BLaER1 treated with 17β-estradiol and CSF1 and Interleukin-3, amounts not matched to agents 10 nM and 100 nM (cell line): ENCODE results near the gene TAMM41.
A peak's percentile ranks its signal among the peaks of the same experiment; 100 is the strongest.

Experiments used
- H3K27ac ChIP-seq, 11 experiments: shearing (Covaris generic); formaldehyde crosslinking; 2 replicates each; pipeline ENCODE4 v1.8.1; 2022
- H3K27me3 ChIP-seq, 11 experiments: shearing (Covaris generic); formaldehyde crosslinking; 2 replicates each; pipeline ENCODE4 v1.8.1; 2022
- H3K36me3 ChIP-seq, 11 experiments: shearing (Covaris generic); formaldehyde crosslinking; 2 replicates each; pipeline ENCODE4 v1.8.1; 2022
- H3K4me1 ChIP-seq, 10 experiments: shearing (Covaris generic); formaldehyde crosslinking; 2 replicates each; pipeline ENCODE4 v1.8.1; 2022
- H3K4me2 ChIP-seq, 11 experiments: shearing (Covaris generic); formaldehyde crosslinking; 2 replicates each; pipeline ENCODE4 v1.8.1; 2022
- H3K4me3 ChIP-seq, 10 experiments: shearing (Covaris generic); formaldehyde crosslinking; 2 replicates each; pipeline ENCODE4 v1.8.1; 2022
- H3K9ac ChIP-seq, 11 experiments: shearing (Covaris generic); formaldehyde crosslinking; 2 replicates each; pipeline ENCODE4 v1.8.1; 2022
- H3K9me3 ChIP-seq, 11 experiments: shearing (Covaris generic); formaldehyde crosslinking; replicated peaks in 1 of 11; 2 replicates each; pipeline ENCODE4 v1.8.1; 2022
- H4K20me1 ChIP-seq, 11 experiments: shearing (Covaris generic); formaldehyde crosslinking; 2 replicates each; pipeline ENCODE4 v1.8.1; 2022
- Cebpa-rat ChIP-seq, 11 experiments: shearing (Covaris generic); IDR thresholded peaks; 2 replicates each; pipeline ENCODE4 v1.8.1; 2022

TAMM41 gene

GRCh38 chr3:11803977-11804892 is 42.5 kb downstream of the TAMM41 start:
- Histone ChIP-seq H3K4me3 (no peak overlapping the region), H3K9ac (no peak overlapping the region), H3K27ac (no peak overlapping the region), H3K36me3 (peaks cover 62 to 100% (median 86%) of the 10 kb centered on the region in 11 experiments), H3K4me2 (no peak overlapping the region), H3K4me1 (no peaks in the 10 kb centered on the region), H3K9me3 (peaks cover 0 to 14% (median 8%) of the 10 kb centered on the region in 11 experiments; a peak in 13 of 22 replicates), H3K27me3 (no peaks in the 10 kb centered on the region), H4K20me1 (no peaks in the 10 kb centered on the region)
- no peak for TF ChIP-seq Cebpa-rat (IDR thresholded peaks at IDR 0.05)

DNA sequence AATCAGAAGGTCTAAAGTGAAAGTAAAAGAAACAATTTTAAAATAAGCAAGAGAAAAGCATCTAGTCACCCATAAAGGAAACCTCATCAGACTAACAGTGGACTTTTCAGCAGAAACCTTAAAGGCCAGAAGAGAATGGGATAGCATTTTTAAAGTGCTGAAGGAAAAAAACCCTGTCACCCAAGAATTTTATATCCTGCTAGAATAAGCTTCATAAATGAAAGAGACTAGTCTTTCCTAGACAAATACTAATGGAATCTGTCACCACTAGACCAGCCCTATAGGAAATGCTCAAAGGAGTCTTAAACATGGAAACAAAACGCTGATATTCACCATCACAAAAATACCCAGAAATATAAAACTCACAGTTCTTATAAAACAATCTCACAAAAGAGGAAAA is 46.9 kb downstream of the TAMM41 start:
- Histone ChIP-seq H3K36me3 (peaks cover 72 to 100% (median 85%) of the 10 kb centered on the region in 11 experiments), H3K4me2 (no peak overlapping the region), H3K9me3 (peaks cover 8 to 29% (median 21%) of the 10 kb centered on the region in 11 experiments; a peak in 21 of 22 replicates), H3K4me1 (no peaks in the 10 kb centered on the region), H4K20me1 (no peaks in the 10 kb centered on the region), H3K27ac (no peak overlapping the region), H3K9ac (no peak overlapping the region), H3K27me3 (no peaks in the 10 kb centered on the region), H3K4me3 (no peak overlapping the region)
- TF ChIP-seq Cebpa-rat (IDR thresholded peaks at IDR 0.05) = no peak

DNA sequence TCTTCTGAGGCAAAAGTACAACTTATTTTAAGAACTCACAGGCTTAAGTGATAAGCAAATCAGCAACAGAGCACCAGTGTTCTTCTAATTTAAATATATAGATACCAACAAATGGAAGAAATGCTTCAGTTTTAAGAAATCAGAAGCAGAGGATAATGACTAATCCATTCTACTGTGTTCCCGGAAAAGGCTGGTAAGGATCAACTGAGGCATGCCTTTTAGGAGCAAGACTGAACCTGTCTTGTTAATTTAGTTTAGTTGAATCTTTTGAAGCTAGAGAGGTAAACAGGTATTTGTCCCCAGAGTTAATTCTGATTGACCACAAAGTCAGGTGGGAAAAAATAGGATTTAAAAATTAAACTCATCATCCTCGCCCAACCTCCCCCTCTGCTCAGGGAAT is 51.8 kb downstream of the TAMM41 start:
- H4K20me1 ChIP-seq = 0 out of 22 replicates have a peak, but pooled peaks cover 0 to 7% (median 0%) of the 10 kb centered on the region in 11 experiments
- H3K4me3 ChIP-seq = no peak overlapping the region
- no peak overlapping the region for H3K9ac ChIP-seq
- peaks cover 72 to 100% (median 94%) of the 10 kb centered on the region in 11 experiments for H3K36me3 ChIP-seq
- H3K4me2 ChIP-seq = no peak overlapping the region
- no peak for TF ChIP-seq Cebpa-rat (IDR thresholded peaks at IDR 0.05)
- no peak overlapping the region for H3K27ac ChIP-seq
- H3K4me1 ChIP-seq = no peaks in the 10 kb centered on the region
- peaks cover 0 to 21% (median 14%) of the 10 kb centered on the region in 11 experiments; a peak in 19 of 22 replicates for H3K9me3 ChIP-seq
- no peaks in the 10 kb centered on the region for H3K27me3 ChIP-seq

GRCh38 chr3:11791339-11792200 is 55.1 kb downstream of the TAMM41 start:
- Histone ChIP-seq H3K9me3 (0 out of 22 replicates have a peak, but pooled peaks cover 0 to 8% (median 0%) of the 10 kb centered on the region in 11 experiments), H3K27me3 (no peaks in the 10 kb centered on the region), H3K4me2 (no peak overlapping the region), H3K27ac (no peak overlapping the region), H3K36me3 (peaks cover 72 to 100% (median 95%) of the 10 kb centered on the region in 11 experiments), H3K4me1 (no peaks in the 10 kb centered on the region), H4K20me1 (peaks cover 0 to 7% (median 0%) of the 10 kb centered on the region in 11 experiments; a peak in 1 of 22 replicates), H3K4me3 (no peak overlapping the region), H3K9ac (no peak overlapping the region)
- no peak for TF ChIP-seq Cebpa-rat (IDR thresholded peaks at IDR 0.05)

- TF ChIP-seq Cebpa-rat (IDR thresholded peaks at IDR 0.05) = no peak
These were observed 57.3 kb downstream of the TAMM41 start for GRCh38 chr3:11789412-11789811.

DNA sequence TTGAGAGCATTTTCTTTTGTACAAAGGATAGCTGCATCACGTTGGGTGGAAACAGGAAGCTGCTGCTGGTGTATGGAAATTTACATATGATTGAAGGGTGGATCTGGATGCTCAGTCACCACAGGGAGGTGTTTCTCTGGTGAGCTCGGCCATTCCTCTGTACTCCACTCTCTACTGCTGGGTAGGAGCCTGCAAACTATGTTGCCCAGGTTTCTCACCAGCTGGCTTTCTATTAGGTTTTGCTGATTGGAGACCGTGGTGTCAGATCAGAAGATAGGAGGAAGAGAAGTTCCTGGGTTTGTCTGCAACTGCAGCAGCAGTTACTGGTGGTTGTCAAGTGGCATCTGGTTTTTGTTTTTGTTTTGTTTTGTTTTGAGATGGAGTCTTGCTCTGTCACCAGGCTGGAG is 61.7 kb downstream of the TAMM41 start:
- no peak for TF ChIP-seq Cebpa-rat (IDR thresholded peaks at IDR 0.05)
- Histone ChIP-seq H3K27ac (peak overlapping the region in 1 of 11 experiments; percentile 16; a peak in 1 of 22 replicates), H3K4me2 (peak overlapping the region in 8 of 11 experiments; percentile 1 to 32 (median 22); a peak in 8 of 22 replicates), H3K36me3 (peaks cover 33 to 45% (median 36%) of the 10 kb centered on the region in 11 experiments), H3K4me3 (no peak overlapping the region), H3K27me3 (no peaks in the 10 kb centered on the region), H4K20me1 (no peaks in the 10 kb centered on the region; a peak in 1 of 22 replicates), H3K9ac (no peak overlapping the region), H3K9me3 (0 out of 22 replicates have a peak, but pooled peaks cover 0 to 9% (median 0%) of the 10 kb centered on the region in 11 experiments), H3K4me1 (peaks cover 6 to 13% (median 12%) of the 10 kb centered on the region in 10 experiments; a peak in 14 of 20 replicates)

More at GRCh38 chr3:11789412-11789811, 57.3 kb downstream of the TAMM41 start:
- Histone ChIP-seq H3K36me3 (peaks cover 70 to 89% (median 78%) of the 10 kb centered on the region in 11 experiments), H3K4me1 (peaks cover 6 to 13% (median 12%) of the 10 kb centered on the region in 10 experiments; a peak in 14 of 20 replicates), H3K4me3 (no peak overlapping the region), H3K27ac (no peak overlapping the region), H3K9me3 (0 out of 22 replicates have a peak, but pooled peaks cover 0 to 9% (median 0%) of the 10 kb centered on the region in 11 experiments), H4K20me1 (peaks cover 0 to 7% (median 0%) of the 10 kb centered on the region in 11 experiments; a peak in 1 of 22 replicates), H3K27me3 (no peaks in the 10 kb centered on the region), H3K4me2 (no peak overlapping the region), H3K9ac (no peak overlapping the region)

GRCh38 chr3:11780341-11780740 is 66.3 kb downstream of the TAMM41 start:
- Histone ChIP-seq H3K9me3 (no peaks in the 10 kb centered on the region), H3K4me2 (no peak overlapping the region), H3K36me3 (peaks cover 0 to 5% (median 0%) of the 10 kb centered on the region in 11 experiments; a peak in 6 of 22 replicates), H3K27ac (no peak overlapping the region), H3K27me3 (no peaks in the 10 kb centered on the region), H3K9ac (no peak overlapping the region), H4K20me1 (no peaks in the 10 kb centered on the region), H3K4me3 (no peak overlapping the region), H3K4me1 (peaks cover 6 to 11% (median 8%) of the 10 kb centered on the region in 10 experiments; a peak in 14 of 20 replicates)
- no peak for TF ChIP-seq Cebpa-rat (IDR thresholded peaks at IDR 0.05)

GRCh38 chr3:11779626-11780025 is 67.1 kb downstream of the TAMM41 start:
- Histone ChIP-seq H3K36me3 (peaks cover 0 to 5% (median 0%) of the 10 kb centered on the region in 11 experiments; a peak in 4 of 22 replicates), H4K20me1 (no peaks in the 10 kb centered on the region), H3K4me1 (peaks cover 0 to 3% (median 1%) of the 10 kb centered on the region in 10 experiments; a peak in 8 of 20 replicates), H3K9me3 (no peaks in the 10 kb centered on the region), H3K4me2 (no peak overlapping the region), H3K4me3 (no peak overlapping the region), H3K27ac (no peak overlapping the region), H3K9ac (no peak overlapping the region), H3K27me3 (no peaks in the 10 kb centered on the region)
- TF ChIP-seq Cebpa-rat (IDR thresholded peaks at IDR 0.05) = no peak
